Glomerular visceral epithelial cell (primary cell): ENCODE data around the gene PRSS12.
A peak's percentile ranks its signal among the peaks of the same experiment; 100 is the strongest.

Experiments used
- DNase-seq: peaks from one replicate; pipeline ENCODE4 v3.0.0-alpha.2; 2016; ENCODE audit errors: extremely low spot score

PRSS12 gene

GRCh38 chr4:118356111-118356510 is 3.3 kb upstream of the PRSS12 start:
- no peak for DNase-seq

DNA sequence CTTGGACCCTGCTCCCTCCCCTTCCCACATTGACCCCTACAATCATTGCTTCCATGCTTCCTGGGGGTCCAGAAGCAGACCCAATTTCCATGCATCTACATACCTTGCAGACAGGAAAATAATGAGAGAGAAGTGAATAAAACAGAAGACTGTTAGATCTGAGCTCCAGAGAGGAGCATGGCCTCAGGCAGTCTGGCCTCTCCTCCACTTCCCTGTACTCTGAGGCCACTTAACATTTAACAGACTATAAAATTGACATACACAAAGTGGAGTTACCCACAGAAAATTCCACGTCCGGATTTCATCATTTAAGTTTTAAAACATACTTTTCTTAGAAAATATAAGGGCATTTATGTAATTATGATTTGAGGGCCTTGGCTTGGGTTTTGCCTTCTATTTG is 2.1 kb upstream of the PRSS12 start:
- DNase-seq = no peak

- DNase-seq = no peak
Measured at GRCh38 chr4:118353534-118354030, 779 bp upstream of the PRSS12 start.

GRCh38 chr4:118351851-118352827 is 664 bp downstream of the PRSS12 start:
- peak; percentile 19 for DNase-seq

GRCh38 chr4:118350961-118351360 is 1.8 kb downstream of the PRSS12 start:
- DNase-seq = no peak

- DNase-seq = no peak
Measured at GRCh38 chr4:118348886-118349285, 3.9 kb downstream of the PRSS12 start.

- no peak for DNase-seq
Measured at GRCh38 chr4:118346495-118346894, 6.3 kb downstream of the PRSS12 start.

GRCh38 chr4:118345813-118346212 is 7.0 kb downstream of the PRSS12 start:
- peak; percentile 6 for DNase-seq

- DNase-seq = no peak
Measured at GRCh38 chr4:118344801-118345200, 8.0 kb downstream of the PRSS12 start.

DNA sequence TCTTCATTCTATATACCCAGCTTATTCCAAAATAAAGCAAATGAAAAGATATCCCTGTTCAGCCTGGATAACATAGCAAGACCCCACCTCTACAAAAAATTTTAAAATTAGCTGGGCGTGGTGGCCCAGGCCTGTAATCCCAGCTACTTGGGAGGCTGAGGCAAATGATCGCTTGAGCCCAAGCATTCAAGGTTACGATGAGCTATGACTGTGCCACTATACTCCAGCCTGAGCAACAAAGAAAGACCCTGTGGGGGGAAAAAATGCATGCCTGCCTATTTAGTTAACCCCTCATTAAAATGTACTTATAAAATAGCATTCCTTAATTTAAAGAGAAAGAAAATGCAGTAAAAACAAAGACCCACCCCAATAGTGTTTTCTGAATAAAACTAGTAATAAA is 9.3 kb downstream of the PRSS12 start:
- DNase-seq = no peak

- no peak for DNase-seq
Measured at GRCh38 chr4:118340109-118340508, 12.7 kb downstream of the PRSS12 start.

DNA sequence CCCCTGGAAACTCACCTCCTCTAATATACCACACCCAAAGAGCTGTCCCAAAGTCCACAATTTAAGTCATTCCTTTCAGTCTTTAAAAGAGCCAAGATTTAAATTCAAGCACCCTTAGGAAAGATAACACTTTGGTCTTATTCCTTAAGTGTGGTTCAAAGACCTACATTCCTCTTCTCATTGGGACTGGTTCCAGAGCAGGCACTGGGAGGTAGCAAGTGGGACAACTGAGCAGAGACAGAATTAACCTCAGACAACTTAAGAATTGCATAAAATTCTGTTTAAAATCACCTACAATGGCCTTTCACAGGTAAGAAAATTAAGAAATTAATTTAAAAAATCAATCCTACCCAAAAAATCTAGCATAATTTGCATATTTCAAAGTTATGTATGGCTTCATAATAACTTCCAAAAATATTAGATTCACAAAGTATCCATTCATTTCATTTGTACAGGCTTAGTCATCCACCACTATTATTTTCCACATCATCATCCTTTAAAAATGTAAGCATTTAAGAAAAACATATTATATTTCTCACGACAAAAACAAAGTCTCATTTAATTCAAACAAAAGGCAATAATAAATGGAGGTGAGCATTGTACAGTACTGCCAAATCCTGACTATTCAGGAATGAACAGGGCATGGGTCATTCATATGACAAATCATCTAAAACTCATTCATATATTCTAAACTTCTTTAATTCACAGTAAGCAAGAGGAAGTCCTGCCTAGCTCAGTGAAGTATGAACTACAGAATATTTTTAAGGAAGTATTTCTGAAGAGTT is 13.6 kb downstream of the PRSS12 start:
- peak; percentile 12 for DNase-seq

- DNase-seq = no peak
Measured at GRCh38 chr4:118338518-118338917, 14.3 kb downstream of the PRSS12 start.

DNA sequence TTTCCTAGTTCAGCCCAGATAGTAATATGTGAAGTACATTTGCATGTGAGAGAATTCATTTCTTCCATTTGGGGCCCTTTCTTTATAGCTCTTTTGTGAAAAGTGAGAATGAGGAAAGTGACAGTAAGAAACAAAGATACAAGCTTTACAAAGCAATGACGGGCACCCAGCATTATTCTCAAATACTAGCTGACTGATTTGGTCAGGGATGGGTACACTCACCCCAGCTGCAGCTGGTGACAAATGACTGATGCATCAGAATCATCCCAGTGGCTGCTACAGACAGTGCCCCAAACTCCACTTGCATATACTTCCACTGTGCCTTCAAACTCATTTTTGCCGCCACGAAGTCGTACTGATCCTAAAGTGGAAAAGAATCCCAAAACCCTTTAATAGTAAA is 14.8 kb downstream of the PRSS12 start:
- DNase-seq = peak; percentile 45

DNA sequence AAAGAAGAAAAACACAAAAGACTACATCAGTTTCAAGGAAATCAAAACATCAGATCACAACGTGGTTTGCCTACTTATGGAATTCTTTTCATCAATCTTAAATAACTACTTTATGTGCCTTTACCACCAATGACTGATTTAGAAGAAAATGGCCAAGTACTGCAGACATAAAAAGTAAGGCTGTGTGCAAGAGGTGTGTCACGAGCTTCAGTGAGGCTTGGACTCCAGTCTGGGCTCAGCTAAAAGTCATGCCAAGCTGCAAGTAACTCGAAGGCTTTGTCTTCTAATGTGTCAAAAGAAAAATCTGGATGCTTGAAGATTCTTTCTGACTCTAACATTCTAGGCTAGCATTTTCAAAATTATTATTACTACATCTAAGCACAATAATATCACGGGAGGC is 17.0 kb downstream of the PRSS12 start:
- DNase-seq = no peak

DNA sequence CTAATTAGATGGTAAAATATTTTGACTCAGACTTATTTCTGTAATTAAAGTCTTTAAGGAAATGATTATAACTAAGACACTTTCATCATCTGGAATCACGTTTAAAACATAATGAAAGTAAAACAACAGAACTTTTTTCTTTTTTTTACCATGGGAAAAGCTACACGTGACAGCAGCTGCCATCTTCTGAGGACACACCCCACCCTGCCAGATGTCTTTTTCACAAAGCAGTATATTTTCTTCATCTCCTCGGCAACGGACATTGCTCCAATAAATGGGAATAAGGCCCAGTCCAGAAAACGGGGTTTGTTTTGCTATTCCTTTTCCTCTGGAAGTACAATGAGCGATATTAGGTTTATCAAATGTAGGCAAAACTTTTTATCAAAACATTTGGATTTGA is 17.5 kb downstream of the PRSS12 start:
- no peak for DNase-seq

GRCh38 chr4:118331352-118331751 is 21.5 kb downstream of the PRSS12 start:
- DNase-seq = no peak

GRCh38 chr4:118329849-118330248 is 23.0 kb downstream of the PRSS12 start:
- no peak for DNase-seq

- DNase-seq = no peak
Measured at GRCh38 chr4:118327554-118328241, 25.1 kb downstream of the PRSS12 start.

DNA sequence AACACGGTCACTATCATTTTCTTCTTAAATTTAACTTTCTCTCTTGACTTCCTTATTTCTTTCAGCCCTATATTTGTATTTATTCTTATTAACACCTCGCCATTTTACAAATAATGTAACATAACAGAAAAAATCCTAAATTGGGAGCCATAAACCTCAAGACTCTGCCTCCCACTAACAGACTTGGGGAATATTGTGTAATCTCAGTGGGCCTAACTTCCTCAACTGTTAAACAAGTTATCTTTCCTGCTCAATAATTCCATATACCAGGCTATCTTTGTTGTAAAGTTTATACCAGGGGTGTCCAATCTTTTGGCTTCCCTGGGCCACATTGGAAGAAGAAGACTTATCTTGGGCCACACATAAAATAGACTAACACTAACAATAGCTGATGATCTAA is 26.2 kb downstream of the PRSS12 start:
- no peak for DNase-seq

- DNase-seq = no peak
Measured at GRCh38 chr4:118325431-118325830, 27.4 kb downstream of the PRSS12 start.
